IMR-90 (cell line): ENCODE results near the gene B4GALT5. TPM values are rescaled to one million over a fixed set of nuclear protein-coding genes. Genes with fewer than 3 reads are reported as not detected.

Source experiments
- ATAC-seq: fragments of 200-7000 bp; cut with Tn5 transposase; 2 replicates; pipeline ENCODE4 v1.9.1; 2020; ENCODE audit warnings: low read depth, mild to moderate bottlenecking, moderate library complexity
- BruUV-seq: library from RNA; stranded (reverse); fragments of 400-500 nt; replicated peaks from 2 replicates; lab custom pipeline; 2021; lab: Mats Ljungman, UMichigan
- CTCF ChIA-PET: fragments of 300-600 bp; formaldehyde crosslinking; extraction: SDS; loops from one replicate; lab custom pipeline; 2021; ENCODE audit warnings: antibody characterized with exemption; lab: Yijun Ruan, JAX
- POLR2A ChIA-PET: fragments of 300-600 bp; sonication (Branson Sonifier 250); formaldehyde crosslinking; loops from one replicate; lab custom pipeline; 2022; ENCODE audit warnings: antibody characterized with exemption; ENCODE audit not compliant: unreplicated experiment; lab: Charles Lee
- DNase-seq: peaks from one replicate; pipeline ENCODE4 v3.0.0; 2013
- H2AFZ ChIP-seq: replicated peaks from 2 replicates; pipeline ENCODE3; 2013; ENCODE audit warnings: low read length, mild to moderate bottlenecking; ENCODE audit not compliant: poor library complexity
- H2AK5ac ChIP-seq: 2 replicates; pipeline ENCODE4 v1.6.1; 2013; ENCODE audit warnings: low read depth, low read length, inconsistent platforms
- H2AK9ac ChIP-seq: replicated peaks from 2 replicates; pipeline ENCODE3; 2013; ENCODE audit warnings: mild to moderate bottlenecking, low read depth, low read length, moderate library complexity; ENCODE audit not compliant: poor library complexity
- H2BK120ac ChIP-seq: 2 replicates; pipeline ENCODE4 v1.6.1; 2013; ENCODE audit warnings: low read depth, low read length, inconsistent platforms
- H2BK15ac ChIP-seq: 3 replicates; pipeline ENCODE4 v1.6.1; 2013; ENCODE audit warnings: low read depth, low read length, inconsistent platforms
- H2BK20ac ChIP-seq: 2 replicates; pipeline ENCODE4 v1.6.1; 2013; ENCODE audit warnings: low read depth, mild to moderate bottlenecking, inconsistent platforms, low read length, moderate library complexity
- H2BK5ac ChIP-seq: 2 replicates; pipeline ENCODE4 v1.6.1; 2013; ENCODE audit warnings: mild to moderate bottlenecking, low read depth, low read length, inconsistent platforms; ENCODE audit not compliant: poor library complexity, severe bottlenecking
- H3K14ac ChIP-seq: replicated peaks from 2 replicates; pipeline ENCODE4 v1.6.1; 2013; ENCODE audit warnings: low read depth, low read length, inconsistent platforms
- H3K18ac ChIP-seq: 2 replicates; pipeline ENCODE4 v1.6.1; 2013; ENCODE audit warnings: low read depth, low read length, control low read depth
- H3K23ac ChIP-seq: 2 replicates; pipeline ENCODE4 v1.6.1; 2013; ENCODE audit warnings: low read depth, low read length, inconsistent platforms
- H3K27ac ChIP-seq: 2 replicates; pipeline ENCODE4 v1.5.1; 2013; ENCODE audit warnings: mild to moderate bottlenecking, control low read depth, low read length; ENCODE audit not compliant: insufficient read depth
- H3K27me3 ChIP-seq: 2 replicates; pipeline ENCODE4 v1.6.1; 2013; ENCODE audit warnings: low read length; ENCODE audit not compliant: control insufficient read depth, insufficient read depth
- H3K36me3 ChIP-seq: 2 replicates; pipeline ENCODE4 v1.6.1; 2013; ENCODE audit warnings: low read length, mixed read lengths; ENCODE audit not compliant: control insufficient read depth, insufficient read depth
- H3K4ac ChIP-seq: 2 replicates; pipeline ENCODE4 v1.6.1; 2013; ENCODE audit warnings: low read depth, low read length, inconsistent platforms
- H3K4me1 ChIP-seq: 2 replicates; pipeline ENCODE4 v1.6.1; 2013; ENCODE audit warnings: low read length, mixed read lengths; ENCODE audit not compliant: control insufficient read depth, insufficient read depth
- H3K4me2 ChIP-seq: 2 replicates; pipeline ENCODE4 v1.6.1; 2013; ENCODE audit warnings: low read depth, mild to moderate bottlenecking, control low read depth, low read length, moderate library complexity
- H3K4me3 ChIP-seq: 2 replicates; pipeline ENCODE4 v1.5.1; 2013; ENCODE audit warnings: low read depth, mild to moderate bottlenecking, control low read depth, low read length, moderate library complexity; ENCODE audit not compliant: insufficient read depth
- H3K56ac ChIP-seq: 2 replicates; pipeline ENCODE4 v1.6.1; 2013; ENCODE audit warnings: low read length, inconsistent platforms; ENCODE audit not compliant: insufficient read depth; ENCODE audit errors: extremely low read depth
- H3K79me1 ChIP-seq, 2 experiments: 2 replicates each; pipeline ENCODE4 v1.6.1; 2013; ENCODE audit warnings: low read length in 2 of 2, inconsistent platforms in 1 of 2, low read depth in 1 of 2
- H3K9ac ChIP-seq: 2 replicates; pipeline ENCODE4 v1.6.1; 2013; ENCODE audit warnings: low read depth, low read length, control low read depth
- H3K9me1 ChIP-seq: 2 replicates; pipeline ENCODE4 v1.6.1; 2013; ENCODE audit warnings: low read length, inconsistent platforms; ENCODE audit not compliant: insufficient read depth
- H3K9me3 ChIP-seq: 2 replicates; pipeline ENCODE4 v1.6.1; 2013; ENCODE audit warnings: low read length; ENCODE audit not compliant: control insufficient read depth, insufficient read depth
- H4K20me1 ChIP-seq: 2 replicates; pipeline ENCODE4 v1.6.1; 2013; ENCODE audit warnings: low read length, inconsistent platforms; ENCODE audit not compliant: insufficient read depth
- H4K5ac ChIP-seq: 2 replicates; pipeline ENCODE4 v1.6.1; 2013; ENCODE audit warnings: mild to moderate bottlenecking, low read depth, low read length, control low read depth
- H4K8ac ChIP-seq, 2 experiments: 2 replicates each; pipeline ENCODE4 v1.6.1; 2013; ENCODE audit warnings: low read depth in 2 of 2, low read length in 2 of 2, control low read depth in 1 of 2, inconsistent platforms in 1 of 2
- H4K91ac ChIP-seq: 2 replicates; pipeline ENCODE4 v1.6.1; 2013; ENCODE audit warnings: low read depth, low read length, inconsistent platforms; ENCODE audit not compliant: insufficient read depth
- BHLHE40 ChIP-seq: fragments of 150-350 bp; IDR thresholded peaks from 2 replicates; pipeline ENCODE4 v1.6.1; 2016; ENCODE audit warnings: mild to moderate bottlenecking, low read depth, low read length
- CEBPB ChIP-seq: IDR thresholded peaks from 2 replicates; pipeline ENCODE4 v1.6.1; 2012; ENCODE audit warnings: low read depth, low read length, improper control_type of control experiment
- MAFK ChIP-seq: IDR thresholded peaks from 2 replicates; pipeline ENCODE4 v1.6.1; 2012; ENCODE audit warnings: low read depth, low read length, improper control_type of control experiment
- MXI1 ChIP-seq: IDR thresholded peaks from 2 replicates; pipeline ENCODE4 v1.6.1; 2012; ENCODE audit warnings: low read depth, mild to moderate bottlenecking, low read length, moderate library complexity, borderline replicate concordance
- NFE2L2 ChIP-seq: fragments of 150-350 bp; IDR thresholded peaks from 2 replicates; pipeline ENCODE4 v1.6.1; 2016; ENCODE audit warnings: low read depth, mild to moderate bottlenecking, low read length
- POLR2A ChIP-seq: IDR thresholded peaks from 2 replicates; pipeline ENCODE4 v1.6.1; 2012; ENCODE audit warnings: mild to moderate bottlenecking, low read depth, low read length
- RAD21 ChIP-seq: IDR thresholded peaks from 2 replicates; pipeline ENCODE4 v1.6.1; 2012; ENCODE audit warnings: low read length, improper control_type of control experiment
- RCOR1 ChIP-seq: IDR thresholded peaks from 2 replicates; pipeline ENCODE4 v1.6.1; 2012; ENCODE audit warnings: mild to moderate bottlenecking, low read length, improper control_type of control experiment; ENCODE audit not compliant: insufficient replicate concordance
- RFX5 ChIP-seq: IDR thresholded peaks from 2 replicates; pipeline ENCODE4 v1.8.0; 2012; ENCODE audit warnings: low read depth, mild to moderate bottlenecking, low read length, moderate library complexity
- WGBS, 2 experiments: methylation state at CpG; one replicate each; pipeline versions ENCODE4 v1.1.5 to v1.1.7; 2013; ENCODE audit warnings: missing lambda C conversion rate in 2 of 2; ENCODE audit not compliant: insufficient read length in 1 of 2; ENCODE audit errors: extremely low coverage in 2 of 2; 5-methylcytosine and 5-hydroxymethylcytosine counted together
- dilution Hi-C: fragments of 300-500 bp; cut with HindIII; formaldehyde crosslinking; loops from one replicate; pipeline ENCODE4 v1.14.3; 2018; ENCODE audit warnings: low sequenced_read_pairs; ENCODE audit not compliant: unreplicated experiment
- in situ Hi-C: fragments of 300-500 bp; cut with MboI; formaldehyde crosslinking; loops from 3 replicates; pipeline ENCODE4 v1.14.3; 2019; ENCODE audit warnings: low sequenced_read_pairs, inconsistent platforms, mixed read lengths
- intact Hi-C: fragments of 100-400 bp; cut with micrococcal nuclease; formaldehyde crosslinking; loops from 2 replicates; pipeline ENCODE4 v1.10.0; 2022
- polyA plus RNA-seq, 3 experiments: library from polyadenylated mRNA; depleted of rRNA; stranded (reverse); fragments of >200 nt; gene quantifications; 2 replicates each; pipeline ENCODE4 v1.2.3, GENCODE V29; 2012; ENCODE audit warnings: low replicate concordance in 1 of 3
- total RNA-seq: library from RNA; depleted of rRNA; stranded (reverse); fragments of >200 nt; gene quantifications from 2 replicates; pipeline ENCODE4 v1.2.3, GENCODE V29; 2012
- TF ChIP-seq, protein P1 (sequence below): conservative IDR thresholded peaks from 2 replicates; pipeline ENCODE4 v1.5.1; 2012; ENCODE audit warnings: mild to moderate bottlenecking, low read depth, low read length, improper control_type of control experiment

B4GALT5 gene
- total and polyA plus RNA-seq, 2 of the 4 experiments (the other 2 are of a cell fraction): 11.3 to 20.4 TPM

DNA sequence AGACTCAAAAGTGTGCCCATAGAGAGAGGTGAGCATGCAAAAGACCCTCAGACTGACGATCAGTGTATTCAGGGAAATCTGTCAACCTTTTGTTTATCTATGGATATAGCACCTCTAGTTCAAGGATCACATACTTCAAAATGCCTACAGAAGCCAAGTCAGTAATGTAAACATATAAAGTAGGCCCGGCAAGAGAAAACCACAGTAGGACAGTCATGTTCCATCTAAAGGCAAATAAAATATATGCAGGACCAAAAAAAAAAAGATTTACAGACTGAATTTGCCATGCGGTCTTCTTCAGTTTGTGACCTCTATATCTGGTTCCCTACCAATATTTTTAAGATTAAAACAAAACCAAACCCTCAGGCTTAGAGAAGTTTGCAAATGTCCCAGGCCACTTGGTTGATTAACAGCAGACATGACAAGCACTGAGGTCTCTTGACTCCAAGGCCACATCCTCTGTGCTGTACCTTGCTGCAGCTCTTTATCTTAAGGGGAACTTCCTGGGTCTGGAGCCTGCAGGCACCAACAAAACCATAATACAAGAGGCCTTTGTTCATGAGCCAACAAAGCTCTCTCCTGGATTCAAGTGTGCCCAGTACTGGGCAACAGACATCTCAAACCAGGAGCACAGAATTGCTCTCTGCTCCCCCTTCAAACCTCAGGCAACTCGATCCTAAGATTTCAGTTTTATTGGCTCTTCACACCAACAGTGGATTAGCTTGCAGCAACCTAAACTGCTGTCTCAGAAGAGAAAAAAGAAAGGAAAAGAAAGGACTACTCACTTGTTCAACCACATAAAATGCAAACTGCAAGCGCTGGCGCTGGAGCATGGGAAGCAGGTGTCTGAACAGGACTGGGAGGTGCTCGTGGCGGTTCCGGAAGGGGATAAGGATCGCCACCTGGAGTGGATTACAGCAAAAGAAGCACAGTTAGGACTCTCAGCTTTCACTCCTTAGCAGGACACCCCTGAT is 71.7 kb downstream of the B4GALT5 start:
- POLR2A ChIA-PET: no interaction called here
- ATAC-seq (no peak; the same call in 1 of the 2 replicates), DNase-seq (peak; percentile 39)
- peaks cover 49% of the 10 kb centered on the region for H3K36me3 ChIP-seq
- no peak overlapping the region for H2AFZ ChIP-seq
- H3K23ac ChIP-seq: no peak overlapping the region
- dilution Hi-C loops: no loop called here
- TF ChIP-seq, protein P1, sequence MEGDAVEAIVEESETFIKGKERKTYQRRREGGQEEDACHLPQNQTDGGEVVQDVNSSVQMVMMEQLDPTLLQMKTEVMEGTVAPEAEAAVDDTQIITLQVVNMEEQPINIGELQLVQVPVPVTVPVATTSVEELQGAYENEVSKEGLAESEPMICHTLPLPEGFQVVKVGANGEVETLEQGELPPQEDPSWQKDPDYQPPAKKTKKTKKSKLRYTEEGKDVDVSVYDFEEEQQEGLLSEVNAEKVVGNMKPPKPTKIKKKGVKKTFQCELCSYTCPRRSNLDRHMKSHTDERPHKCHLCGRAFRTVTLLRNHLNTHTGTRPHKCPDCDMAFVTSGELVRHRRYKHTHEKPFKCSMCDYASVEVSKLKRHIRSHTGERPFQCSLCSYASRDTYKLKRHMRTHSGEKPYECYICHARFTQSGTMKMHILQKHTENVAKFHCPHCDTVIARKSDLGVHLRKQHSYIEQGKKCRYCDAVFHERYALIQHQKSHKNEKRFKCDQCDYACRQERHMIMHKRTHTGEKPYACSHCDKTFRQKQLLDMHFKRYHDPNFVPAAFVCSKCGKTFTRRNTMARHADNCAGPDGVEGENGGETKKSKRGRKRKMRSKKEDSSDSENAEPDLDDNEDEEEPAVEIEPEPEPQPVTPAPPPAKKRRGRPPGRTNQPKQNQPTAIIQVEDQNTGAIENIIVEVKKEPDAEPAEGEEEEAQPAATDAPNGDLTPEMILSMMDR: no peak
- TF ChIP-seq MXI1: no peak
- TF ChIP-seq CEBPB: no peak
- no peak for TF ChIP-seq RCOR1
- no peak for TF ChIP-seq RFX5
- TF ChIP-seq MAFK: no peak
- TF ChIP-seq BHLHE40: no peak
- TF ChIP-seq NFE2L2: no peak
- no peak for TF ChIP-seq RAD21
- TF ChIP-seq POLR2A: no peak
- no peak overlapping the region for H2BK5ac ChIP-seq
- no peaks in the 10 kb centered on the region for H3K27me3 ChIP-seq
- no peak overlapping the region for H4K8ac ChIP-seq
- no peak overlapping the region for H4K91ac ChIP-seq
- no peak overlapping the region for H2AK9ac ChIP-seq
- 0 out of 2 replicates have a peak overlapping the region, but pooled peaks have one; percentile 31 for H3K14ac ChIP-seq
- 100% methylated on average over 2 of the region's 10 CpGs; no CpG with 5 or more reads in 1 of the 2 experiments for WGBS, 2 experiments
- no peak overlapping the region for H2BK120ac ChIP-seq
- BruUV-seq: no TSS peak
- no peak overlapping the region for H3K56ac ChIP-seq
- in situ Hi-C loops: no loop called here
- H3K27ac ChIP-seq: no peak overlapping the region; the same call in 1 of the 2 replicates
- peaks cover 11% of the 10 kb centered on the region for H3K4me1 ChIP-seq
- H4K20me1 ChIP-seq: no peaks in the 10 kb centered on the region
- H2BK15ac ChIP-seq: no peak overlapping the region
- peaks cover 16% of the 10 kb centered on the region for H3K9me1 ChIP-seq
- H3K9me3 ChIP-seq: no peaks in the 10 kb centered on the region
- H2AK5ac ChIP-seq: no peak overlapping the region
- no peak overlapping the region for H3K4me2 ChIP-seq
- no peak overlapping the region for H3K18ac ChIP-seq
- CTCF ChIA-PET: interaction anchor here (0.8 kb wide), 1 partner anchor 180 kb away, joined by 4 read pairs; no protein-coding TSS in a partner anchor
- no peak overlapping the region for H3K4ac ChIP-seq
- H3K79me1 ChIP-seq: peaks cover 12 to 23% of the 10 kb centered on the region in 2 experiments; a peak in 3 of 4 replicates
- no peak overlapping the region for H3K9ac ChIP-seq
- H4K5ac ChIP-seq: no peak overlapping the region
- intact Hi-C loops: no loop called here
- H3K4me3 ChIP-seq: no peak overlapping the region
- H2BK20ac ChIP-seq: no peak overlapping the region
